GM23338 (cell line): ENCODE data around the gene GMPR.

ENCODE experiments used
- CREB1 ChIP-seq: fragments of 250-450 bp; sonication (Bioruptor Pico); IDR thresholded peaks from 2 replicates; pipeline ENCODE4 v1.5.0; 2020; ENCODE audit warnings: low read depth, mild to moderate bottlenecking, moderate library complexity
- CTCF ChIP-seq, 2 experiments: fragments of 200-600 bp in 1 of 2; sonication (generic) in 1 of 2; conservative IDR thresholded peaks; 2 replicates each; pipeline versions ENCODE4 v1.5.1 to v1.6.1; 2016 to 2017; ENCODE audit warnings: antibody characterized with exemption in 2 of 2, low read depth in 2 of 2, mild to moderate bottlenecking in 2 of 2, moderate library complexity in 1 of 2
- EZH2 ChIP-seq: fragments of 200-600 bp; sonication (generic); IDR thresholded peaks from one replicate; pipeline ENCODE4 v1.8.0; 2017; ENCODE audit warnings: antibody characterized with exemption, mild to moderate bottlenecking, low read depth; ENCODE audit not compliant: unreplicated experiment
- EZH2phosphoT487 ChIP-seq: fragments of 200-600 bp; sonication (generic); IDR thresholded peaks from one replicate; pipeline ENCODE4 v1.8.1; 2018; ENCODE audit warnings: antibody characterized with exemption; ENCODE audit not compliant: unreplicated experiment
- POLR2AphosphoS5 ChIP-seq: IDR thresholded peaks from 2 replicates; pipeline ENCODE4 v1.6.1; 2016; ENCODE audit warnings: antibody characterized with exemption, low read depth
- TF ChIP-seq, protein P1 (sequence below): IDR thresholded peaks from one replicate; pipeline ENCODE4 v1.6.1; 2018; ENCODE audit warnings: antibody characterized with exemption; ENCODE audit not compliant: unreplicated experiment

- TF ChIP-seq EZH2, result no peak
- TF ChIP-seq POLR2AphosphoS5, result no peak
- no peak for TF ChIP-seq CTCF (conservative IDR thresholded peaks at IDR 0.05; ENCODE audit: low read depth in 2 of 2)
- TF ChIP-seq EZH2phosphoT487, result no peak
- TF ChIP-seq, protein P1, sequence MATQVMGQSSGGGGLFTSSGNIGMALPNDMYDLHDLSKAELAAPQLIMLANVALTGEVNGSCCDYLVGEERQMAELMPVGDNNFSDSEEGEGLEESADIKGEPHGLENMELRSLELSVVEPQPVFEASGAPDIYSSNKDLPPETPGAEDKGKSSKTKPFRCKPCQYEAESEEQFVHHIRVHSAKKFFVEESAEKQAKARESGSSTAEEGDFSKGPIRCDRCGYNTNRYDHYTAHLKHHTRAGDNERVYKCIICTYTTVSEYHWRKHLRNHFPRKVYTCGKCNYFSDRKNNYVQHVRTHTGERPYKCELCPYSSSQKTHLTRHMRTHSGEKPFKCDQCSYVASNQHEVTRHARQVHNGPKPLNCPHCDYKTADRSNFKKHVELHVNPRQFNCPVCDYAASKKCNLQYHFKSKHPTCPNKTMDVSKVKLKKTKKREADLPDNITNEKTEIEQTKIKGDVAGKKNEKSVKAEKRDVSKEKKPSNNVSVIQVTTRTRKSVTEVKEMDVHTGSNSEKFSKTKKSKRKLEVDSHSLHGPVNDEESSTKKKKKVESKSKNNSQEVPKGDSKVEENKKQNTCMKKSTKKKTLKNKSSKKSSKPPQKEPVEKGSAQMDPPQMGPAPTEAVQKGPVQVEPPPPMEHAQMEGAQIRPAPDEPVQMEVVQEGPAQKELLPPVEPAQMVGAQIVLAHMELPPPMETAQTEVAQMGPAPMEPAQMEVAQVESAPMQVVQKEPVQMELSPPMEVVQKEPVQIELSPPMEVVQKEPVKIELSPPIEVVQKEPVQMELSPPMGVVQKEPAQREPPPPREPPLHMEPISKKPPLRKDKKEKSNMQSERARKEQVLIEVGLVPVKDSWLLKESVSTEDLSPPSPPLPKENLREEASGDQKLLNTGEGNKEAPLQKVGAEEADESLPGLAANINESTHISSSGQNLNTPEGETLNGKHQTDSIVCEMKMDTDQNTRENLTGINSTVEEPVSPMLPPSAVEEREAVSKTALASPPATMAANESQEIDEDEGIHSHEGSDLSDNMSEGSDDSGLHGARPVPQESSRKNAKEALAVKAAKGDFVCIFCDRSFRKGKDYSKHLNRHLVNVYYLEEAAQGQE, result no peak
- no peak for TF ChIP-seq CREB1 (CRISPR knock-in tag)
Observed at GRCh38 chr6:16228709-16229665, 9.4 kb upstream of the GMPR start.
